Measurements from ENCODE around the gene PIK3R6. TPM values are rescaled to one million over a fixed set of nuclear protein-coding genes. Genes with fewer than 3 reads are reported as not detected.

The PIK3R6 gene
- total RNA-seq, 4 donors from 2014 or later: 0.22 to 2.5 (median 0.35) TPM

DNA sequence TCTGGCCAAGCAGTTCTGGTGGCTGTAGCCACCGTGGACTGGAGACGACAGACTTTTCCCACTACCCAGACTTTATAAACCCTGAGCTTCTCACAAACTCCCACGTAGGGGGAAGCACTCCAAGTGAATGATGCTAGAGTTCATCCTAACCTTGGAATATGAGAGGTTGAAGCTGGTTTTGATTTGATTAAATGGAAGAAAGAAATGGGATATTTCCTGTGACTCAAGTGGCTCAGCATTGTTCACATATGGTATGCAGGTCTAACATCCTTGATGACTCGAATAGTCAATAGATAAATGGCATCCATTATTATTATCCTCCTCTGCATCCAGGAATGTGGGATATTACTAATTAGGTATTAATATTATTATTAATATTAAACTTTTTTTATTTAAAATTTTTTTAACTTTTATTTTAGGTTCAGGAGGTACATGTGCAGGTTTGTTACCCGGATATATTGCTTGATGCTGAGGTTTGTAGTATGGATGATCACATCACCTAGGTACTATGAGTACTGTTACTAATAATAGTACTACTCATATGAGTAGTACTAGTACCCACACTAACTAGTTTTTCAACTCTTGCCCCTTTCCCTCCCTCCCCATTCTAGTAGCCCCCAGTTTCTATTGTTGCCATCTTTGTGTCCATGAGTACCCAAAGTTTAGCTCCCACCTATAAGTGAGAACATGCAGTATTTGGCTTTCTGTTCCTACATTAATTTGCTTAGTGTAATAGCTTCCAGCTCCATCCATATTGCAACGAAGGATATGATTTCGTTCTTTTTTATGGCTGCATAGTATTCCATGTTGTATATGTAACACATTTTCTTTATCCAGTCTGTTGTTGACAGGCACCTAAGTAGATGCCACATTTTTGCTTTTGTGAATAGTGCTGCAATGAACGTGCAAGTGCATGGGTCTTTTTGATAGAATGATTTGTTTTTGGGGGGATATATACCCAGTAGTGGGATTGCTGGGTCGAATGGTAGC is 22.9 kb downstream of the PIK3R6 start:
- Histone ChIP-seq H3K4me3 (no peak overlapping the region), H3K36me3 (no peaks in the 10 kb centered on the region), H3K27ac (no peak overlapping the region), H3K27me3 (no peaks in the 10 kb centered on the region), H3K4me1 (no peaks in the 10 kb centered on the region), H3K9me3 (no peaks in the 10 kb centered on the region)
- intact Hi-C loops (cut with DNase I): no loop called here
- no peak for DNase-seq
- WGBS, 2 donors: 74 to 82% methylated on average over 7 to 9 of the region's 9 CpGs
- TF ChIP-seq, protein P1, sequence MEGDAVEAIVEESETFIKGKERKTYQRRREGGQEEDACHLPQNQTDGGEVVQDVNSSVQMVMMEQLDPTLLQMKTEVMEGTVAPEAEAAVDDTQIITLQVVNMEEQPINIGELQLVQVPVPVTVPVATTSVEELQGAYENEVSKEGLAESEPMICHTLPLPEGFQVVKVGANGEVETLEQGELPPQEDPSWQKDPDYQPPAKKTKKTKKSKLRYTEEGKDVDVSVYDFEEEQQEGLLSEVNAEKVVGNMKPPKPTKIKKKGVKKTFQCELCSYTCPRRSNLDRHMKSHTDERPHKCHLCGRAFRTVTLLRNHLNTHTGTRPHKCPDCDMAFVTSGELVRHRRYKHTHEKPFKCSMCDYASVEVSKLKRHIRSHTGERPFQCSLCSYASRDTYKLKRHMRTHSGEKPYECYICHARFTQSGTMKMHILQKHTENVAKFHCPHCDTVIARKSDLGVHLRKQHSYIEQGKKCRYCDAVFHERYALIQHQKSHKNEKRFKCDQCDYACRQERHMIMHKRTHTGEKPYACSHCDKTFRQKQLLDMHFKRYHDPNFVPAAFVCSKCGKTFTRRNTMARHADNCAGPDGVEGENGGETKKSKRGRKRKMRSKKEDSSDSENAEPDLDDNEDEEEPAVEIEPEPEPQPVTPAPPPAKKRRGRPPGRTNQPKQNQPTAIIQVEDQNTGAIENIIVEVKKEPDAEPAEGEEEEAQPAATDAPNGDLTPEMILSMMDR (IDR thresholded peaks at IDR 0.05): no peak
- no peak for TF ChIP-seq POLR2A (IDR thresholded peaks at IDR 0.05)

DNA sequence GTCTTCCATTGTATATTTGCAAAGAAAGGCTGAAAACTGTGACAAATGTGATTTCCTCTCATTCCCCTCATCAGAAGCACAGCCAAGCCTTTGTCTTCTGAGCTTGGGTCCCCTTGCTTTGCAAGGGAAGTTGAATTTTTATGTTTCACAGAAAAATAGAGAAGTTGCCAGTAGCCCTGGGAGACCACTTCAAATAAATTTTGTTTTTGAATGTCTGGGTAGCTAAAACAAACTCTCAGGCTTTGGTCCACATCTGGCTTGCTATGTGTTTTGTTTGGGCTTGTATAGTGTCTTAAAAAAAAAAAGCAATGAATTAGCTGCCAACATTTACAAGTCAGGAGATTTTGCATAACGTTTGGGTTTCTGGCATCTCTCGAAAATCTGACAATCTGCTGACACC is 24.1 kb downstream of the PIK3R6 start:
- WGBS, 2 donors: 5 to 20% methylated on average over 2 of the region's 2 CpGs
- Histone ChIP-seq H3K36me3 (no peaks in the 10 kb centered on the region), H3K4me1 (no peaks in the 10 kb centered on the region), H3K9me3 (no peaks in the 10 kb centered on the region), H3K27ac (no peak overlapping the region), H3K4me3 (no peak overlapping the region), H3K27me3 (no peaks in the 10 kb centered on the region)
- TF ChIP-seq POLR2A (IDR thresholded peaks at IDR 0.05): no peak
- TF ChIP-seq, protein P1 (IDR thresholded peaks at IDR 0.05): no peak
- intact Hi-C loops (cut with DNase I): no loop called here
- DNase-seq: no peak

DNA sequence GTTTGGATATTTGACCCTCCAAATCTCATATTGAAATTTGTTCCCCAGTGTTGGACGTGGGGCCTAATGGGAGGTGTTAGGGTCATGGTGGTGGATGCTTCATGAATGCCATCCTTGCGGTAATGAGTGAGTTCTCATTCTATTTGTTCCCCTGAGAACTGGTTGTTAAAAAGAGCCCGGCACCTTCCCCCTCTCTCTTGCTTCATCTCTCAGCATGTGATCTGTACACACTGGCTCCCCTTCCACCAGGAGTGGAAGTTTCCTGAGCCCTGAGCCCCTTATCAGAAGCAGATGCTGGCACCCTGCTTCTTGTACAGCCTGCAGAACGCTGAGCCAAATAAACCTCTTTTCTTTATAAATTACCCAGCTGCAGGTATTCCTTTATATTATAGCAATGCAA is 25.6 kb downstream of the PIK3R6 start:
- H3K4me1 ChIP-seq: no peaks in the 10 kb centered on the region
- H3K9me3 ChIP-seq: no peaks in the 10 kb centered on the region
- no peaks in the 10 kb centered on the region for H3K36me3 ChIP-seq
- intact Hi-C loops (cut with DNase I): no loop called here
- DNase-seq: no peak
- WGBS, 2 donors: 72 to 80% methylated on average over 4 of the region's 4 CpGs
- H3K27ac ChIP-seq: no peak overlapping the region
- H3K27me3 ChIP-seq: peaks cover 0 to 8% (median 0%) of the 10 kb centered on the region in 4 donors
- TF ChIP-seq, protein P1 (IDR thresholded peaks at IDR 0.05): no peak
- TF ChIP-seq POLR2A (IDR thresholded peaks at IDR 0.05): no peak
- no peak overlapping the region for H3K4me3 ChIP-seq

DNA sequence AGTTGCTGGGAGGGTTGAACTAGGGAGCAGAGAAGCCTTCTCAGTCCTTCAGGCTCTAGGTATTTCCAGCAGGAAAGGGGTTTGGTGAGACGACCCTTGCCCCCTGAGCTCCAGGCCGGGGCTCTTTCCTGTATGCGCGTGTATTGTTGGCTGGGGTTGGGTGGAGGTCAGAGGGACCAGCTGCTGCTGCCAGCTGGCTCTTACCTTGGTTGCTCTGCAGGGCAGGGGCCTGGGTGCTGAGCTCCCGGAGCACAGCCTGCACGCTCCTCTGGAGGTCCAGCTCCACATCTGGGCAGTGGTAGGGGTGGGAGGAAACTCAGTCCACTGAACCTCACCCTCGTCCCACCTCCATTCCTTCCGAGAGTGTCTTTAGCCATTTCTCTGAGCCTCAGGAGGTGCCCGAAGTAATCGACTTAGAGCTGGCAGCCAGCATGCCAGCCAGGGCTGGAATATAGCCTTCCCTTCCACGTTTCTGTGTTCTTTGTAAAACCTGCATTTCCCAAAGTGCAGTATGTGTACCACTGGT is 28.0 kb downstream of the PIK3R6 start:
- no peaks in the 10 kb centered on the region for H3K36me3 ChIP-seq
- WGBS, 2 donors: 32 to 58% methylated on average over 3 to 9 of the region's 11 CpGs
- H3K27ac ChIP-seq: no peak overlapping the region
- no peak overlapping the region for H3K4me3 ChIP-seq
- peaks cover 0 to 30% (median 0%) of the 10 kb centered on the region in 4 donors for H3K27me3 ChIP-seq
- no peaks in the 10 kb centered on the region for H3K9me3 ChIP-seq
- no peaks in the 10 kb centered on the region for H3K4me1 ChIP-seq
- no peak for DNase-seq
- intact Hi-C loops (cut with DNase I): no loop called here
- no peak for TF ChIP-seq POLR2A (IDR thresholded peaks at IDR 0.05)
- TF ChIP-seq, protein P1 (IDR thresholded peaks at IDR 0.05): no peak

DNA sequence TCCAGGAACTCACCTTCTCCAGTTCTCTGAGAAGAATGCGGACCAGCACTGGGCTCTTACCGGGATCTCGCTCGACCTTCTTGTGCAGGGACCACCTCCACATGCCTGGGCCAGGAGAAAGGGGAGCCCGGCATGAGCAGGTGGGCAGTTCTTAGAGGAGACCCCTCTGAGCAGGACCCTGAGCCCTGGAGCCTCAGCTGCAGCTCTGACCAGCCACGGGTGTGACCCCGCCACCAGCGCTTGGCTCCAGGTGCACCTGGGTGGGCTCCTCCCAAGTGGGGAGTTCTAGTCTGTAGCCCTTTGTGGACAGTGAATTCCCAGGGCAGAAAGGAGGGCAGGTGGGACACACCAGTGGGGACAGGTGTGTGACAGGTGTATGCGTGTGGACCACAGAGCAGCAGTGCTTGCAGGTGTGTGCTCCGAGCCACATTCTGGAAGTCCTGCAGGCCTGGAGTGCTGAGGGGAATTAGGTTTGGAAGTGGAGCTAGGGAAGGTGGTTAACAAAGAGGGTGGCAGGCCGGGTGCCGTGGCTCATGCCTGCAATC is 28.9 kb downstream of the PIK3R6 start:
- no peak for DNase-seq
- H3K27me3 ChIP-seq: peaks cover 0 to 37% (median 0%) of the 10 kb centered on the region in 4 donors
- WGBS, 2 donors: 86 to 89% methylated on average over 5 to 7 of the region's 12 CpGs
- intact Hi-C loops (cut with DNase I): no loop called here
- no peak overlapping the region for H3K4me3 ChIP-seq
- H3K9me3 ChIP-seq: no peaks in the 10 kb centered on the region
- TF ChIP-seq POLR2A (IDR thresholded peaks at IDR 0.05): no peak
- TF ChIP-seq, protein P1 (IDR thresholded peaks at IDR 0.05): no peak
- no peaks in the 10 kb centered on the region for H3K36me3 ChIP-seq
- H3K27ac ChIP-seq: no peak overlapping the region
- no peaks in the 10 kb centered on the region for H3K4me1 ChIP-seq

Measured in esophagus squamous epithelium (tissue), 5 donors.